Measurements from ENCODE around the gene NPFFR1.

Gene NPFFR1

DNA sequence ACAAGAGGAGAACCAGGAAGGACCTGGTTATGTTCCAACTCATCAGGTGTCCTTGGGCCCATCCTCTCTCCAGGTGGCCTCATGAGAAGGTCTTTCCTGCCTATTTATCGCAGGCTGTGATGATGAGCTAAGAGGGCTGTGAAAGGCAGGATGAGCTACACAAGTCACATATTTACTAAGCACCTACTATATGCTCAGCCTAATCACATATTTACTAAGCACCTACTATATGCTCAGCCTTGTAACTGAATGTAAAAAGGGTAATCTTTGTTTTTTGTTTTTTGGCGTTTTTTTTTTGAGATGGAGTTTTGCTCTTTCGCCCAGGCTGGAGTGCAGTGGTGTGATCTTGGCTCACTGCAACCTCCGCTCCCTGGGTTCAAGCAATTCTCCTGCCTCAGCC lies 44.2 kb upstream of the NPFFR1 start:
- TF ChIP-seq CTCF (IDR thresholded peaks at IDR 0.05; ENCODE audit: control insufficient read depth, insufficient read depth, low read depth, low read length, missing control alignments): no peak
- H3K4me3 ChIP-seq (ENCODE audit: control insufficient read depth, low read depth, low read length): no peak overlapping the region
- DNase-seq (ENCODE audit: low read depth): no peak

DNA sequence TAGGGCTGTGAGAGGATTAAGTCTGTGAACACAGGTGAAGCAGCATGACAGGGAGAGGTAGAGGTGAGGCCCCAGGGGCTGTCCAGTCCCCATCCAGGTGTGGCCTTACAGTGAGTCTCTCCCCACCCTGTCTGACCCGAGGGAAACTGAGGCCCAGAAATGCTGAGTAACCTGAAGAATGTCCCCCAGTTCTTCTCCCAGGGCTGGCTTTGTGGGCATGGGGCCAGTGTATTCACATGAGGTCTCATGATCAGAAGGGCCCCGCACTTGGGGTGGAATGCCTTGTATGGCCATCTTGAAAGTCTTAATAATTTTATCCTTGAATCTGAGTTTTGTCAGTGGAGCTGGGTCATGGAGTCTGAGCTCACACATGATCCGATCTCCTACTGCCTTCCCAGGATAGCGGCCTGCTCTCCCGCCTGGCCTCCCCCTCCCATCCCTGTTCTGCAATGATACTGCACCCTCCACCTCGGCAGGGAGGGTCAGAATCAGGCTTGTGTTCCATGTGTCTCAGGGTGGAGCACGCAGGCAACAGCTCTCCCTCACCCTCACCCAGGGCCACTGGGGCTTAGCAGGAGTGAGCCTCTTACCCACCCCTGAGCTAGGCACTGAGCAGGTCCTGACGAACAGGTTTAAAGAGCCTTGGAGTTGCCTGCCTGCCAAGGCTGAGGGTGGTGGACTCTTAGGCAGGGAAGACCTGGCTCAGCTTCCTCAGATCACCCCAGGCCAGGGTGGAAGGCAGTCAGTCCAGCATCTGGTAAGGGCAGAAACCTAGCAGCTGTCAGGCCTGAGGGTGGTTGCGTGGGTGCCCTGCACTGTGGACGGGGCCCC lies 41.4 kb upstream of the NPFFR1 start:
- no peak overlapping the region for H3K4me3 ChIP-seq (ENCODE audit: control insufficient read depth, low read depth, low read length)
- TF ChIP-seq CTCF (IDR thresholded peaks at IDR 0.05; ENCODE audit: control insufficient read depth, insufficient read depth, low read depth, low read length, missing control alignments): no peak
- no peak for DNase-seq (ENCODE audit: low read depth)

DNA sequence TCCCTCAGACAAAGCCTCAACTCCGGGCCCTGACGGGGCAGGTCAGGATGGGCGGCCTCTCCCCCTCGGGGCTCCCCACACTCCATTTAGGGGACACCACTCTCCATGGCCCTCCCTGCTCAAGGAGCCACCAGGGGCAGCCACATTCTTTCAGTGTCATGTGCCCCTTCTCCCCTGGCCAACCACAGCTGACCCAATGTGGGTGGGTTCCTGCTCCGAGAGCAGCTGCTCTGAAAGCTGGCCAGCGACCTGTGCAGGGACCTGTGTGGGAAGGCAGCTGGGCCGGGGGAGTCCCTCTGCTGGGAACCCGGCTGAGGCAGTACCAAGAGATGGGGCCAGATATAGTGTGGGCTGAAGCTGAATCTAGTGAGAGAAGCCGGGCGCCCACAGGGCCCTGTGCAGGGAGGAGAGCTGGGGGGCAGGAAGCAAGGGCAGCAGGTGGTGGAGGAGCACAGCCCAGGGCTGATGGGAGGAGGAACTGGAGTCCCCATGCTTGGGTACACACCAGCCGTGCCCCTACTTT lies 40.6 kb upstream of the NPFFR1 start:
- no peak for DNase-seq (ENCODE audit: low read depth)
- TF ChIP-seq CTCF (IDR thresholded peaks at IDR 0.05; ENCODE audit: control insufficient read depth, insufficient read depth, low read depth, low read length, missing control alignments): no peak
- no peak overlapping the region for H3K4me3 ChIP-seq (ENCODE audit: control insufficient read depth, low read depth, low read length)

DNA sequence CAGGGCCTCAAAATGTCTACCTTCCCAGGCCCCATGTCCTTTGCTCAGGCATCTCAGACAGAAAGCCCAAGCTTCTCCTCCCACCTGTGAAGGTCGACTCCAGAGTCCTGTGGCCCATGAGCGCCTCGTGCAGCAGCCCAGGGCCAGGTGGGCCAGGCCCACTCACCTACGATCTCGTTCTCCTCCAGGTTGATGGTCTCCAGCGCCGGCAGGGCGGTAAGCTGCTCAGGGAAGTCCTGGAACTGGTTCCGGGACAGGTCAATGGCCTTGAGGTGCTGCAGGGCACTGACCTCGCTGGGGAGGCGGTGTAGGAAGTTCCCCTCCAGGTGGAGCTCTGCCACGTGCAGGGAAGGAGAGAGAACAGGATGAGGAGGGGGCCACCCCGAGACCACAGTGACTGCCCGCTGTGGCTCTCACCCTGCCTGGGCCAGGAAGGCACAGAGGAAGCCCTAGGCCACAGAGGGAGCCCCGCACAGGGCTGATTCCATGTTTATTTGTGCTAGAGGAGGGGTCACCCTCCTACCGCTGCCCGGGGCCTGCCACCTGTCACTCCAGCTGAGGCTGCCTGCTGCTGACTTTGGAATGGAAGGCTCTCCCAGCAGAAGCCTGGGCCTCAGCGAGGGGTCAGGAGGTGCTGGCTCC lies 40.0 kb upstream of the NPFFR1 start:
- no peak for TF ChIP-seq CTCF (IDR thresholded peaks at IDR 0.05; ENCODE audit: control insufficient read depth, insufficient read depth, low read depth, low read length, missing control alignments)
- no peak for DNase-seq (ENCODE audit: low read depth)
- H3K4me3 ChIP-seq (ENCODE audit: control insufficient read depth, low read depth, low read length): no peak overlapping the region

DNA sequence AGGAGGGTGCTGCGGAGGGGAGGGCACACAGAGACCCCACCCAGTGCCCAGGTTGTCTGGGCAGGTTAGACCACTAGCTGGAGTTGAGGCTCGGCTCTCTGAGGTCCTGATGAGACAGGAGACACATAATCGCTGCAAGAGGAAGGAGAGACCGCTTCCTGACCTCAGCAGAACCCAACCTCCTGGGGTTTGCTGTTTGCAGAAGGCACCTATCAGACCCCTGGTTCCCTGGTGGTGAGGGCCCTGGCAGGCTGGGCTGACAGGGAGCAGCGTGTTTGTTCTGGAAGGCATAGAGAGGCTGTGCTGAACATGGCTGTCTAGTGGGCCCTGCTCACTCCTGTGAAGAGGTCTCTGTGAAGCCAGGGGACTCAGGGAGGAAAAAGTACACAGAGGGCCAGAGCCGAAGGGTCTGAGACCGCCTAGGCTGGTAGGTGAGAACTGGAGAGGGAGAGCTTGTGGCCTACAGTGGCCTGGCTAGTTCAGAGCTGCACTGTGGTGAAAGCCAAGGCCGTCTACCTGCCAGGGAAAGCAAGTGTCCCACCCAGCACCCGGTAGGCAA lies 39.4 kb upstream of the NPFFR1 start:
- no peak for DNase-seq (ENCODE audit: low read depth)
- no peak overlapping the region for H3K4me3 ChIP-seq (ENCODE audit: control insufficient read depth, low read depth, low read length)
- TF ChIP-seq CTCF (IDR thresholded peaks at IDR 0.05; ENCODE audit: control insufficient read depth, insufficient read depth, low read depth, low read length, missing control alignments): no peak

DNA sequence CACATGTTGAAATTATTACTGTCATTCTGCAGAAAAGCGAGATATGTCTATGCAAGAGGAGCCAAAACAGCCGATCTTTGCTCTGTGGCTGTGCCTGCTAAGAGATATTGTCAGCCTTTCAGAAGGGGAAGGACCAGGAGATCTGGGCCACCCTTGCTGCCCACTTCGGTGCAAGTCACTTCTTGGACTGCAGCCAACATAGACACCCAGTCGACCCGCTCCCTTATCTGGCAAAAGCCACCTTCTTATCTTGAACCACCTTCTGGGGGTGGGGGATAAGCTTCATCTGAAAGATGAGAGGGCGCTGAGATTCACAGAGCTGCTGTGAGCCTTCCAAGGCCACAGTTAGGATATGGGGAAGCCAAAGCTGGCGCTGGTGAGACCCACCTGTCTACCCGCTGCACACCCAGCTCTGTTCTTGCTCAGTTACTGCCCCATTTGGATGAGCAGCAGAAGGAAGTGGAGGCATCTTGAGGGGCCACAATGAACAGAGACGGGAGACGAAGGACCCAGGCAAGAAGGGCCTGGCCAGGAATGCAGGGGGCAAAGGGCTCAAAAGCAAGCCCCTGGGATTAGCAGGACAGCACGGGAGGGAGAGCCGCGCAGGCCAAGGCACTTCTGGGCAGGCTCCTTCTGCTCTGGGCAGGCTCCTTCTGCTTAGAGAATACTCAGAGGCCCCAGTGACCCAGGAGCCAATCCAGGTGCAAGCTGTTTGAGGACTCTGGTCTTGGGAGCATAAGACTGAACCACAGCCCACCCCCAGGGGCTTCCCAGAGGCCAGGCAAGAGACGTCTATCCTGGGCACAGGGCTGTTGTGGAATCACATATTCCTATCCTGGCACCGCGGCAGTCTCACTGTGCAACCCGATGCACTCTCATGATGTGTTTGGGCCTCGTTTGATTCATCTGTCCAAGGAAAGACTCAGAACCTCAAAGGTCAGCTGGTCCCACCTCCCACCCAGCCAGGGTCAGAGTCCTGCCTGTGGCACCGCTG lies 38.4 kb upstream of the NPFFR1 start:
- DNase-seq (ENCODE audit: low read depth): no peak
- H3K4me3 ChIP-seq (ENCODE audit: control insufficient read depth, low read depth, low read length): no peak overlapping the region

More for the DNA sequence above, 38.4 kb upstream of the NPFFR1 start:
- no peak for TF ChIP-seq CTCF (IDR thresholded peaks at IDR 0.05; ENCODE audit: control insufficient read depth, insufficient read depth, low read depth, low read length, missing control alignments)
